AG04450 (cell line): Measurements from ENCODE around the gene POLD2. TPM values are rescaled to one million over a fixed set of nuclear protein-coding genes. Genes with fewer than 3 reads are reported as not detected.
A peak's percentile ranks its signal among the peaks of the same experiment; 100 is the strongest.

ENCODE experiments used
- CTCF ChIA-PET: fragments of 300-600, 350-600 bp; formaldehyde crosslinking; extraction: SDS; loops from one replicate; lab custom pipeline; 2022; ENCODE audit warnings: antibody characterized with exemption, inconsistent platforms; lab: Charles Lee
- POLR2A ChIA-PET: fragments of 350-600 bp; formaldehyde crosslinking; extraction: SDS; loops from one replicate; lab custom pipeline; 2021; ENCODE audit warnings: antibody characterized with exemption, inconsistent platforms; lab: Yijun Ruan, JAX
- DNase-seq: peaks from one replicate; pipeline ENCODE4 v3.0.0-alpha.2; 2011; ENCODE audit warnings: low read depth, low spot score
- H3K27ac ChIP-seq: one replicate; pipeline ENCODE4 v1.5.1; 2012; ENCODE audit warnings: low read depth, low read length, control low read depth
- H3K27me3 ChIP-seq: one replicate; pipeline ENCODE4 v1.6.0; 2012; ENCODE audit warnings: low read length; ENCODE audit not compliant: control insufficient read depth, insufficient read depth
- H3K4me3 ChIP-seq: 2 replicates; pipeline ENCODE4 v1.5.1; 2011; ENCODE audit warnings: mild to moderate bottlenecking, low read depth, low read length, control low read depth
- H3K9me3 ChIP-seq: 2 replicates; pipeline ENCODE4 v1.5.1; 2012; ENCODE audit warnings: low read length; ENCODE audit not compliant: control insufficient read depth, insufficient read depth
- polyA plus RNA-seq: library from polyadenylated mRNA; depleted of rRNA; stranded (reverse); fragments of >200 nt; gene quantifications from 2 replicates; pipeline ENCODE4 v1.2.3, GENCODE V29; 2011
- TF ChIP-seq, protein P1 (sequence below): IDR thresholded peaks from 2 replicates; pipeline ENCODE4 v1.5.1; 2011; ENCODE audit warnings: low read depth, low read length, control low read depth, inconsistent platforms

POLD2 gene
- polyA plus RNA-seq, 1 experiment: 64.8 TPM

DNA sequence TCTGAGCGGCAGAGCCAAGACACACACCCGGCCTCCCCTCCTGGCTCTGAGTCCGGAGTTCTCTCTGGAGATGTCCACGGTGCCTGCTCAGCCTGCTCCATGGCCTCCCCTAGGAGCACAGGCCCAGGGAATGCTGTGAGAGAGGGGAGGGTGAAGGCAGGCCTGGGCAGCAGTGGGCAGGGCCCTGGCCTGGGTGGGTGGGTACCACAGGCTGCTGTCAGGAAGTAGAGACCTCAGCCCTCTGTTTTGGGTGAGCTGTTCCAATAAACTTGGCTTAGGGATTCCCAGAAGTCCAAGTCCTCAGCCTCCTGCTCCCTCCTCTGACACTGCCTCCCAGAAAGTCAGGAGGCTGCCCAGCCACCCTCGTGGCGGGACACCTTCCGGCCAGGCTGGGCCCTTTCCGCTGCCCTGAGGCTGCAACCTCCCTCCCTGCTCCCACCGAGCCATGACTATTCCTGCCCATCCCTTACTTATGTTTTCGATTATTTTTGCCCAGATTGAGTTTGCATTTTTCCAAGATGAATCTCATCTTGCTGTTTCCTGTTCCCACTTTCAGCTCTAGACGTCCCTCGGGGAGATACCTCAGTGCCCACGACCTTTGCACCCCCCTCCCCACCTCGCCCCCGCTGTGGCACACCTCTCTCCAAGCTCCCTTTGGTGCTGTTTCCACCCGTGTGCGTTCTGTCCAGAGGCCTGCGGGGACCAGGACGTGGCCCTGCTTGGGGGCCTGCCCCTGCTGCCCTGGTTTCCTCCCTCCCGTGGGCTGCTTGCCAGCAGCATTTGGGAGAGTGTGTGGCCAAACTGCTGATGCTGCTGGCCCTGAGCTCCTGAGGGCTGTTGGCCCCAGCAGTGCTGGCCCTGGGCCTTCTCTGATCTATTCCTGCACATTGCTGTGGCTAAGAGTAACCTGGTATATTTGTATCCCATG is 35.2 kb downstream of the POLD2 start:
- POLR2A ChIA-PET: interaction anchor here (0.6 to 1.5 kb wide), 8 partner anchors 12 to 939 kb away, joined by 3 to 8 read pairs (median 4); partner anchors contain the start of gene AEBP1
- Histone ChIP-seq H3K27ac (peak overlapping the region; percentile 96), H3K27me3 (no peaks in the 10 kb centered on the region), H3K9me3 (no peaks in the 10 kb centered on the region), H3K4me3 (no peak overlapping the region)
- no peak for DNase-seq
- CTCF ChIA-PET: interaction anchor here (0.9 kb wide), 1 partner anchor 17 kb away, joined by 3 read pairs; no protein-coding TSS in a partner anchor
- TF ChIP-seq, protein P1, sequence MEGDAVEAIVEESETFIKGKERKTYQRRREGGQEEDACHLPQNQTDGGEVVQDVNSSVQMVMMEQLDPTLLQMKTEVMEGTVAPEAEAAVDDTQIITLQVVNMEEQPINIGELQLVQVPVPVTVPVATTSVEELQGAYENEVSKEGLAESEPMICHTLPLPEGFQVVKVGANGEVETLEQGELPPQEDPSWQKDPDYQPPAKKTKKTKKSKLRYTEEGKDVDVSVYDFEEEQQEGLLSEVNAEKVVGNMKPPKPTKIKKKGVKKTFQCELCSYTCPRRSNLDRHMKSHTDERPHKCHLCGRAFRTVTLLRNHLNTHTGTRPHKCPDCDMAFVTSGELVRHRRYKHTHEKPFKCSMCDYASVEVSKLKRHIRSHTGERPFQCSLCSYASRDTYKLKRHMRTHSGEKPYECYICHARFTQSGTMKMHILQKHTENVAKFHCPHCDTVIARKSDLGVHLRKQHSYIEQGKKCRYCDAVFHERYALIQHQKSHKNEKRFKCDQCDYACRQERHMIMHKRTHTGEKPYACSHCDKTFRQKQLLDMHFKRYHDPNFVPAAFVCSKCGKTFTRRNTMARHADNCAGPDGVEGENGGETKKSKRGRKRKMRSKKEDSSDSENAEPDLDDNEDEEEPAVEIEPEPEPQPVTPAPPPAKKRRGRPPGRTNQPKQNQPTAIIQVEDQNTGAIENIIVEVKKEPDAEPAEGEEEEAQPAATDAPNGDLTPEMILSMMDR: 0 out of 2 replicates have a peak, but pooled peaks have one; percentile 1

DNA sequence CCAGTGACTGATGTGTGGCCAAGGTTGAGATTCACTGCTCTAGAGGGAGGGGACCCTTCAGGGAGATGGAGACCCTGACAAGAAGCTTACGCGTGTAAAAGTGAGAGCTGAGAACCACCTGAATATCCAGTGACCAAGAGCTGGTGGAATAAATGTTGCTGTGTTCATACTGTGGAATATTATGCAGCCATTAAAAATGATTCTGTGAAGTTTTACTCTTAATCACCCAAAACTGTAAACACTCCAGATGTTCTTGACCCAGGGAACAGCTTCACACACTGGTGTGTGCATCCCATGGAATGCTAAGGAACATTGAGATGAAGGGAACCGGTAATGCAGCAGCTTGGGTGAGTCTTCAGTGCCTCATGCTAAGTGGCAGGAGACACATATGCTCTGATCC is 36.7 kb downstream of the POLD2 start:
- Histone ChIP-seq H3K9me3 (no peaks in the 10 kb centered on the region; the same call in 1 of the 2 replicates), H3K27ac (no peak overlapping the region), H3K27me3 (no peaks in the 10 kb centered on the region), H3K4me3 (no peak overlapping the region)
- no peak for DNase-seq
- ChIA-PET POLR2A (no interaction called here), CTCF (interaction anchor here (0.8 kb wide), 1 partner anchor 36 kb away, joined by 4 read pairs; the partner anchor contains the start of gene POLD2)
- TF ChIP-seq, protein P1: no peak

DNA sequence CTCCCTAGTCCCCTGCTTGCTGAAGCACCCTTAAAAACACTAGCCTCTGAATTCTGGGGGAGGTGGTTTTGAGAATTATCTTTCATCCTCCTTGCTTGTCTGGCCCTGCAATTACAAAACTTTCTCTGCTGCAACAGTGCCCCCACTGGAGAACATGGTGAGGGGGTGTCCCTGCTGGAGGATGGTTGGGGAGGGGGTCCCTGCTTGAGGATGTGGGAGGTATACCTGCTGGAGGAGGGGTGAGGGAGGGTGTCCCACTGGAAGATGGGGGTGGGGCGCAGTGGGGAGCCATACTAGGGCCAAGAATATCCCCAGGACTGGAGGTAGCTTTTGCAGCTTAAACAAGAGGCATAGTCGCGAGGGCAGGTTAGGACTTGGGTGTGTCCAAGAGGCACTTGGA is 37.8 kb downstream of the POLD2 start:
- no peaks in the 10 kb centered on the region for H3K27me3 ChIP-seq
- CTCF ChIA-PET: interaction anchor here (1.4 kb wide), 1 partner anchor 14 kb away, joined by 6 read pairs; no protein-coding TSS in a partner anchor
- H3K4me3 ChIP-seq: no peak overlapping the region
- POLR2A ChIA-PET: no interaction called here
- peak overlapping the region; percentile 31 for H3K27ac ChIP-seq
- no peaks in the 10 kb centered on the region; the same call in 1 of the 2 replicates for H3K9me3 ChIP-seq
- no peak for DNase-seq
- TF ChIP-seq, protein P1: no peak

DNA sequence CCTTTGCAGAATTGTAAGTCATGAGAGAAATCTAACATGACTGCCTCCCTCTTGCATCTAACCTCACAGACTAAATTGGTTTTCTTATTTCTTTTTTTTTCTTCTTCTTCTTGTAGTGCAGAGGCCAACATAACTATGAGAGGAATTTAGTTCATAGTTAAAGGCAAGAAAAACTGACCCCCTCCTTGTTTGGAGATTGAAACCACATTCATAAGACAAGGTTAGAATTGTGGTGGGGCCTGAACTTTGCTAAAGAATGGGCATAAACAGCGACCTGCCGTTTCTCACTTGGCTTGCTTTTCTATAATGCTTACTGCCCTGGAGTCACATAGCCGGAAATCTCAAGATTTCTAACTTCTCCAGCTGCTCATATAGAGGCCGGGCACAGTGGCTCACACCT is 38.6 kb downstream of the POLD2 start:
- H3K9me3 ChIP-seq: no peaks in the 10 kb centered on the region; the same call in 1 of the 2 replicates
- no peaks in the 10 kb centered on the region for H3K27me3 ChIP-seq
- H3K27ac ChIP-seq: peak overlapping the region; percentile 69
- CTCF ChIA-PET: interaction anchor here (1.4 kb wide), 1 partner anchor 14 kb away, joined by 6 read pairs; no protein-coding TSS in a partner anchor
- POLR2A ChIA-PET: interaction anchor here (0.9 kb wide), 1 partner anchor 31 kb away, joined by 4 read pairs; no protein-coding TSS in a partner anchor
- TF ChIP-seq, protein P1: no peak
- DNase-seq: no peak
- no peak overlapping the region for H3K4me3 ChIP-seq
